Sigmoid colon (tissue), 4 donors: ENCODE data around the gene TMEM52.

Experiments used
- EP300 ChIP-seq, 4 donors: sonication (generic); formaldehyde crosslinking; IDR thresholded peaks; one replicate each; pipeline ENCODE4 v1.6.1; 2017; ENCODE audit warnings: antibody characterized with exemption in 4 of 4
- POLR2A ChIP-seq, 2 donors: fragments of 450-650 bp; IDR thresholded peaks; one replicate each; pipeline ENCODE4 v1.6.1; 2016; ENCODE audit warnings: antibody characterized with exemption in 2 of 2, mild to moderate bottlenecking in 2 of 2, moderate library complexity in 2 of 2
- POLR2AphosphoS5 ChIP-seq, 4 donors: sonication (generic); formaldehyde crosslinking; IDR thresholded peaks; one replicate each; pipeline ENCODE4 v1.6.1; 2017; ENCODE audit warnings: antibody characterized with exemption in 4 of 4
- TF ChIP-seq, protein P1 (sequence below), 4 experiments: fragments of 450-650 bp in 3 of 4; fragments of 200-600 bp in 1 of 4; IDR thresholded peaks; one replicate each; pipeline ENCODE4 v1.5.1; 2016 to 2019; ENCODE audit warnings: antibody characterized with exemption in 4 of 4, mild to moderate bottlenecking in 3 of 4, moderate library complexity in 2 of 4

DNA sequence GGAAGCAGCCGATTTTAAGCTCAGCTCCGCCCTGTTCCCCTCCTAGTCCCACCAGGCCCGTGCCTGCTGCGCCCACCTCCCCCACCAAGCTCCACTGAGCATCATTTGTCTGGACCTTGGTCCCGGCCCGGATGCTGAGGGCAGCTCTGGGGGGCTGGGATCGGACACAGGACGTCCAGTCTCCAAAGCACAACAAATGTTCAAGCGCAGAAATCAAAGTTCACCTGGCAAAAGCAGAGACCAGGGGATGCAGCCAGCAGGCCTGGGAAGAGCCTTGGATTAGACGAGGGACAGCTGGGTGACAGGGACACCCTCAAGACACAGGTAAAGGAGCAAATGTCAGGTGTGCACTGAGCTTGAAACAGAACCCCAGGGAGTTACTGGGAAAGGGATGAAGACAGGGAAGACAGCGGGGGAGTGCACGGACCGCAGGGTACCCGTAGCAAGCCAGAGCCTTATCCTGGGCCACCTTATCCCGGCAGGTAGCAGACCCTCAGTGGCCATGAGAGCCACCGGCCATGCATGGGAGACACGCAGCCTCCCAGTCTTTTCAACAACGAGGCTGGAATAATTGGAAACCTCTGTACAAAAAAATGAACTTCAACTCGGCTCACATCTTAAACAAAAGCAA lies 22.2 kb upstream of the TMEM52 start:
- TF ChIP-seq, protein P1, sequence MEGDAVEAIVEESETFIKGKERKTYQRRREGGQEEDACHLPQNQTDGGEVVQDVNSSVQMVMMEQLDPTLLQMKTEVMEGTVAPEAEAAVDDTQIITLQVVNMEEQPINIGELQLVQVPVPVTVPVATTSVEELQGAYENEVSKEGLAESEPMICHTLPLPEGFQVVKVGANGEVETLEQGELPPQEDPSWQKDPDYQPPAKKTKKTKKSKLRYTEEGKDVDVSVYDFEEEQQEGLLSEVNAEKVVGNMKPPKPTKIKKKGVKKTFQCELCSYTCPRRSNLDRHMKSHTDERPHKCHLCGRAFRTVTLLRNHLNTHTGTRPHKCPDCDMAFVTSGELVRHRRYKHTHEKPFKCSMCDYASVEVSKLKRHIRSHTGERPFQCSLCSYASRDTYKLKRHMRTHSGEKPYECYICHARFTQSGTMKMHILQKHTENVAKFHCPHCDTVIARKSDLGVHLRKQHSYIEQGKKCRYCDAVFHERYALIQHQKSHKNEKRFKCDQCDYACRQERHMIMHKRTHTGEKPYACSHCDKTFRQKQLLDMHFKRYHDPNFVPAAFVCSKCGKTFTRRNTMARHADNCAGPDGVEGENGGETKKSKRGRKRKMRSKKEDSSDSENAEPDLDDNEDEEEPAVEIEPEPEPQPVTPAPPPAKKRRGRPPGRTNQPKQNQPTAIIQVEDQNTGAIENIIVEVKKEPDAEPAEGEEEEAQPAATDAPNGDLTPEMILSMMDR (IDR thresholded peaks at IDR 0.05), result no peak
- no peak for TF ChIP-seq POLR2A (IDR thresholded peaks at IDR 0.05)
- no peak for TF ChIP-seq POLR2AphosphoS5 (IDR thresholded peaks at IDR 0.05)
- TF ChIP-seq EP300 (IDR thresholded peaks at IDR 0.05), result no peak
